SH-SY5Y (cell line): ENCODE measurements around the gene BPNT1.

Source experiments
- GATA2 ChIP-seq: IDR thresholded peaks from 2 replicates; pipeline ENCODE4 v1.6.1; 2011; ENCODE audit warnings: mild to moderate bottlenecking, low read depth, low read length
- GATA3 ChIP-seq: IDR thresholded peaks from 2 replicates; pipeline ENCODE4 v1.6.1; 2011; ENCODE audit warnings: low read depth, mild to moderate bottlenecking, low read length, moderate library complexity

DNA sequence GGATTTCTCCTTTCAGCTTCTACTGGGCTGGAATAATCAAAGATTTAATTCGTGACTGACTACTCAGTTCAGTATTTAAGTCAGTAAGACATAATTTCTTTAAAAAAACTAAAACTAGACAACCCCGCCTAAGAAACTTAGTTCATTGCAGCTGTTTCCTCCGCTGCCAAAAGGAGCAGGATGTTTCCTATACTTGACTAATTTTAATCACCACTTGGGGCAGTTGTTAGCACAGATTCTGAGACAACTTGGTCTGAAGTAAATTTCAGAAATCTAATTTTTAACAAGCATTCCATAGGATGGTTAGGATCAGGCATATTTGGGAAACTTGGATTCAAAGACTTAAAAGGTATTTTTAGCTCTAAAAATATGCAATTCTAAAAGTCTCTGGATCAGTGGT, 77.3 kb downstream of the BPNT1 start:
- TF ChIP-seq GATA3 (no peak), GATA2 (no peak)
